OCI-LY3 (cell line): ENCODE measurements around the gene CHST15.

ENCODE experiments used
- H2AFZ ChIP-seq: fragments of 200-600, 300-600 bp; shearing (Covaris generic); 2 replicates; pipeline ENCODE4 v1.6.0; 2014; ENCODE audit warnings: antibody characterized with exemption, low read depth, low read length
- H3K27ac ChIP-seq: fragments of 200-600, 300-600 bp; sonication (generic); 2 replicates; pipeline ENCODE4 v1.5.1; 2014; ENCODE audit warnings: mild to moderate bottlenecking, low read length, moderate library complexity, mixed read lengths
- H3K27me3 ChIP-seq: fragments of 200-600, 300-600 bp; sonication (generic); 2 replicates; pipeline ENCODE4 v1.6.1; 2014; ENCODE audit warnings: low read depth, low read length, mixed read lengths
- H3K36me3 ChIP-seq: fragments of 200-600, 300-600 bp; sonication (generic); replicated peaks from 2 replicates; pipeline ENCODE3; 2014; ENCODE audit warnings: low read depth, low read length, mixed read lengths
- H3K4me1 ChIP-seq: fragments of 300-600, 200-600 bp; sonication (generic); 2 replicates; pipeline ENCODE4 v1.6.1; 2014; ENCODE audit warnings: low read length, mixed read lengths
- H3K4me2 ChIP-seq: fragments of 200-600, 300-600 bp; sonication (generic); 2 replicates; pipeline ENCODE4 v1.6.1; 2014; ENCODE audit warnings: low read length, mixed read lengths
- H3K4me3 ChIP-seq: fragments of 300-600, 200-600 bp; sonication (generic); 2 replicates; pipeline ENCODE4 v1.5.1; 2014; ENCODE audit warnings: antibody characterized with exemption, mild to moderate bottlenecking, low read length, moderate library complexity
- H3K79me2 ChIP-seq: fragments of 300-600, 200-600 bp; shearing (Covaris generic); 2 replicates; pipeline ENCODE4 v1.6.1; 2014; ENCODE audit warnings: mild to moderate bottlenecking, low read length, mixed read lengths
- H3K9ac ChIP-seq: fragments of 300-600, 200-600 bp; shearing (Covaris generic); 2 replicates; pipeline ENCODE4 v1.6.0; 2014; ENCODE audit warnings: mild to moderate bottlenecking, low read length, moderate library complexity
- H3K9me3 ChIP-seq: fragments of 200-600, 300-600 bp; shearing (Covaris generic); 2 replicates; pipeline ENCODE4 v1.6.1; 2014; ENCODE audit warnings: low read length, mixed read lengths; ENCODE audit not compliant: insufficient read depth
- H4K20me1 ChIP-seq: fragments of 200-600, 300-600 bp; sonication (generic); 2 replicates; pipeline ENCODE4 v1.6.1; 2016; ENCODE audit warnings: low read length, mixed read lengths; ENCODE audit not compliant: insufficient read depth
- CTCF ChIP-seq: fragments of 200-600, 300-600 bp; sonication (generic); IDR thresholded peaks from 2 replicates; pipeline ENCODE4 v1.5.1; 2014; ENCODE audit warnings: antibody characterized with exemption, low read length, low read depth
- EZH2phosphoT487 ChIP-seq: fragments of 200-600 bp; shearing (Covaris generic); IDR thresholded peaks from 2 replicates; pipeline ENCODE4 v1.6.1; 2018; ENCODE audit warnings: antibody characterized with exemption, mixed run types, low read depth

Gene CHST15

GRCh38 chr10:124128811-124129145 lies 35.4 kb upstream of the CHST15 start:
- Histone ChIP-seq H3K27me3 (peaks cover 13% of the 10 kb centered on the region; the same call in 1 of the 2 replicates), H3K4me2 (no peak overlapping the region), H3K4me1 (peaks cover 18% of the 10 kb centered on the region), H4K20me1 (no peaks in the 10 kb centered on the region), H3K27ac (no peak overlapping the region), H3K79me2 (no peaks in the 10 kb centered on the region), H3K9ac (no peak overlapping the region), H3K36me3 (no peaks in the 10 kb centered on the region), H3K4me3 (no peak overlapping the region), H2AFZ (no peak overlapping the region), H3K9me3 (no peaks in the 10 kb centered on the region)
- no peak for TF ChIP-seq CTCF
- no peak for TF ChIP-seq EZH2phosphoT487

GRCh38 chr10:124127965-124128810 lies 34.8 kb upstream of the CHST15 start:
- H3K4me2 ChIP-seq, result no peak overlapping the region
- H3K79me2 ChIP-seq, result no peaks in the 10 kb centered on the region
- no peak overlapping the region for H2AFZ ChIP-seq
- H3K27me3 ChIP-seq, result peaks cover 9% of the 10 kb centered on the region; the same call in 1 of the 2 replicates
- H4K20me1 ChIP-seq, result no peaks in the 10 kb centered on the region
- TF ChIP-seq CTCF (no peak), EZH2phosphoT487 (no peak)
- no peak overlapping the region for H3K27ac ChIP-seq
- no peaks in the 10 kb centered on the region for H3K9me3 ChIP-seq
- H3K36me3 ChIP-seq, result no peaks in the 10 kb centered on the region
- H3K9ac ChIP-seq, result no peak overlapping the region
- peaks cover 23% of the 10 kb centered on the region for H3K4me1 ChIP-seq
- no peak overlapping the region for H3K4me3 ChIP-seq

- Histone ChIP-seq H3K27me3 (peaks cover 4% of the 10 kb centered on the region; the same call in 1 of the 2 replicates), H2AFZ (no peak overlapping the region), H3K9me3 (no peaks in the 10 kb centered on the region), H3K4me2 (no peak overlapping the region), H3K4me3 (no peak overlapping the region), H4K20me1 (no peaks in the 10 kb centered on the region), H3K27ac (no peak overlapping the region), H3K9ac (no peak overlapping the region), H3K4me1 (peaks cover 29% of the 10 kb centered on the region), H3K79me2 (no peaks in the 10 kb centered on the region), H3K36me3 (no peaks in the 10 kb centered on the region)
- no peak for TF ChIP-seq CTCF
- no peak for TF ChIP-seq EZH2phosphoT487
Observed at GRCh38 chr10:124127563-124127962, 34.2 kb upstream of the CHST15 start.

- H2AFZ ChIP-seq, result no peak overlapping the region
- no peak overlapping the region for H3K9ac ChIP-seq
- no peaks in the 10 kb centered on the region for H3K9me3 ChIP-seq
- no peaks in the 10 kb centered on the region for H3K36me3 ChIP-seq
- peaks cover 4% of the 10 kb centered on the region; the same call in 1 of the 2 replicates for H3K27me3 ChIP-seq
- H3K4me3 ChIP-seq, result no peak overlapping the region
- H3K79me2 ChIP-seq, result no peaks in the 10 kb centered on the region
- TF ChIP-seq CTCF (no peak), EZH2phosphoT487 (no peak)
- H3K4me2 ChIP-seq, result no peak overlapping the region
- no peaks in the 10 kb centered on the region for H4K20me1 ChIP-seq
- peaks cover 29% of the 10 kb centered on the region for H3K4me1 ChIP-seq
- H3K27ac ChIP-seq, result no peak overlapping the region
Observed at GRCh38 chr10:124126983-124127385, 33.6 kb upstream of the CHST15 start.
